SK-N-SH treated with all-trans-retinoic acid at 6 μM for 48 hours (cell line): ENCODE data around the gene CDC25C.

Experiments used
- ATAC-seq: fragments of 200-7000 bp; cut with Tn5 transposase; 3 replicates; pipeline ENCODE4 v1.9.1; 2020; ENCODE audit warnings: mild to moderate bottlenecking, moderate library complexity
- ARNTL ChIP-seq: fragments of 450-650 bp; formaldehyde crosslinking; IDR thresholded peaks from 2 replicates; pipeline ENCODE4 v1.5.0; 2020; ENCODE audit warnings: low read depth, mild to moderate bottlenecking, moderate library complexity, borderline replicate concordance
- BACH2 ChIP-seq: fragments of 250-450 bp; sonication (Bioruptor Pico); IDR thresholded peaks from 2 replicates; pipeline ENCODE4 v1.9.0; 2021; ENCODE audit warnings: mild to moderate bottlenecking, borderline replicate concordance
- CREB5 ChIP-seq: fragments of 250-450 bp; sonication (Bioruptor Pico); IDR thresholded peaks from 2 replicates; pipeline ENCODE4 v1.5.1; 2020; ENCODE audit warnings: low read depth, mild to moderate bottlenecking, moderate library complexity
- CSDC2 ChIP-seq: fragments of 250-450 bp; sonication (Bioruptor Pico); IDR thresholded peaks from 2 replicates; pipeline ENCODE4 v1.5.0; 2020; ENCODE audit warnings: mild to moderate bottlenecking, moderate library complexity
- CSRNP3 ChIP-seq: fragments of 250-450 bp; sonication (Bioruptor Pico); IDR thresholded peaks from 2 replicates; pipeline ENCODE4 v1.5.1; 2021; ENCODE audit warnings: mild to moderate bottlenecking, moderate library complexity
- ESRRG ChIP-seq: fragments of 250-450 bp; sonication (Bioruptor Pico); IDR thresholded peaks from 2 replicates; pipeline ENCODE4 v1.6.1; 2021; ENCODE audit warnings: mild to moderate bottlenecking
- GLIS3 ChIP-seq: fragments of 250-450 bp; sonication (Bioruptor Pico); IDR thresholded peaks from 2 replicates; pipeline ENCODE4 v1.5.0; 2020; ENCODE audit warnings: mild to moderate bottlenecking, moderate library complexity
- OSR1 ChIP-seq: fragments of 250-450 bp; sonication (Bioruptor Pico); IDR thresholded peaks from 2 replicates; pipeline ENCODE4 v1.8.0; 2022; ENCODE audit warnings: moderate library complexity, mild to moderate bottlenecking, inconsistent platforms
- PATZ1 ChIP-seq: fragments of 250-450 bp; sonication (Bioruptor Pico); IDR thresholded peaks from 2 replicates; pipeline ENCODE4 v1.8.0; 2020; ENCODE audit warnings: mild to moderate bottlenecking, moderate library complexity, borderline replicate concordance
- POU6F1 ChIP-seq: fragments of 250-450 bp; sonication (Bioruptor Pico); IDR thresholded peaks from 2 replicates; pipeline ENCODE4 v1.8.0; 2021; ENCODE audit warnings: low read depth, mild to moderate bottlenecking, moderate library complexity, borderline replicate concordance
- PPARA ChIP-seq: fragments of 250-450 bp; sonication (Bioruptor Pico); IDR thresholded peaks from 2 replicates; pipeline ENCODE4 v1.5.0; 2020; ENCODE audit warnings: mild to moderate bottlenecking, borderline replicate concordance
- RARB ChIP-seq: fragments of 250-450 bp; sonication (Bioruptor Pico); IDR thresholded peaks from 2 replicates; pipeline ENCODE4 v1.8.0; 2021; ENCODE audit warnings: mild to moderate bottlenecking, moderate library complexity
- SNAI2 ChIP-seq: fragments of 250-450 bp; sonication (Bioruptor Pico); IDR thresholded peaks from 2 replicates; pipeline ENCODE4 v1.5.0; 2020; ENCODE audit warnings: mild to moderate bottlenecking, moderate library complexity
- TCF4 ChIP-seq: fragments of 250-450 bp; sonication (Bioruptor Pico); IDR thresholded peaks from 2 replicates; pipeline ENCODE4 v1.8.0; 2021; ENCODE audit warnings: mild to moderate bottlenecking, moderate library complexity, borderline replicate concordance
- TOX ChIP-seq: fragments of 250-450 bp; sonication (Bioruptor Pico); IDR thresholded peaks from 2 replicates; pipeline ENCODE4 v1.8.0; 2021; ENCODE audit warnings: mild to moderate bottlenecking, moderate library complexity, borderline replicate concordance
- ZFP3 ChIP-seq: fragments of 250-450 bp; sonication (Bioruptor Pico); IDR thresholded peaks from 2 replicates; pipeline ENCODE4 v1.5.0; 2020; ENCODE audit warnings: mild to moderate bottlenecking, moderate library complexity
- ZFP30 ChIP-seq: fragments of 450-650 bp; formaldehyde crosslinking; IDR thresholded peaks from 2 replicates; pipeline ENCODE4 v1.5.0; 2022; ENCODE audit warnings: mild to moderate bottlenecking, moderate library complexity
- ZNF565 ChIP-seq: fragments of 450-650 bp; formaldehyde crosslinking; conservative IDR thresholded peaks from 2 replicates; pipeline ENCODE4 v1.5.0; 2020; ENCODE audit warnings: low read depth, mild to moderate bottlenecking, moderate library complexity
- ZNF8 ChIP-seq: fragments of 450-650 bp; formaldehyde crosslinking; IDR thresholded peaks from 2 replicates; pipeline ENCODE4 v1.5.0; 2020; ENCODE audit warnings: mild to moderate bottlenecking, moderate library complexity
- TF ChIP-seq, protein P1 (sequence below): fragments of 250-450 bp; sonication (Bioruptor Pico); IDR thresholded peaks from 2 replicates; pipeline ENCODE4 v1.5.0; 2020; ENCODE audit warnings: mild to moderate bottlenecking, moderate library complexity

The CDC25C gene

GRCh38 chr5:138243794-138244193 is 87.8 kb downstream of the CDC25C start:
- ATAC-seq = no peak
- no peak for TF ChIP-seq PATZ1
- TF ChIP-seq ZFP30 (CRISPR knock-in tag) = no peak
- no peak for TF ChIP-seq GLIS3 (CRISPR knock-in tag)
- no peak for TF ChIP-seq RARB (CRISPR knock-in tag)
- TF ChIP-seq ZNF8 (CRISPR knock-in tag) = no peak
- TF ChIP-seq POU6F1 (CRISPR knock-in tag) = no peak
- TF ChIP-seq TOX (CRISPR knock-in tag) = no peak
- TF ChIP-seq CREB5 (CRISPR knock-in tag) = no peak
- no peak for TF ChIP-seq ARNTL (CRISPR knock-in tag)
- no peak for TF ChIP-seq ESRRG (CRISPR knock-in tag)
- no peak for TF ChIP-seq ZNF565 (CRISPR knock-in tag)
- no peak for TF ChIP-seq TCF4 (CRISPR knock-in tag)
- TF ChIP-seq CSRNP3 = no peak
- no peak for TF ChIP-seq PPARA (CRISPR knock-in tag)
- TF ChIP-seq CSDC2 (CRISPR knock-in tag) = no peak
- no peak for TF ChIP-seq BACH2 (CRISPR knock-in tag)
- TF ChIP-seq OSR1 = no peak
- no peak for TF ChIP-seq SNAI2 (CRISPR knock-in tag)
- TF ChIP-seq, all 23 proteins: peak for 0

GRCh38 chr5:138241688-138242571 is 89.7 kb downstream of the CDC25C start:
- ATAC-seq = peak; percentile 80
- no peak for TF ChIP-seq CREB5 (CRISPR knock-in tag)
- no peak for TF ChIP-seq ESRRG (CRISPR knock-in tag)
- TF ChIP-seq ZFP30 (CRISPR knock-in tag) = no peak
- TF ChIP-seq SNAI2 (CRISPR knock-in tag) = no peak
- TF ChIP-seq PATZ1 = no peak
- TF ChIP-seq ARNTL (CRISPR knock-in tag) = no peak
- TF ChIP-seq ZFP3 (CRISPR knock-in tag) = no peak
- no peak for TF ChIP-seq TCF4 (CRISPR knock-in tag)
- TF ChIP-seq RARB (CRISPR knock-in tag) = no peak
- TF ChIP-seq TOX (CRISPR knock-in tag) = no peak
- TF ChIP-seq PPARA (CRISPR knock-in tag) = no peak
- TF ChIP-seq CSRNP3 = no peak
- no peak for TF ChIP-seq OSR1
- TF ChIP-seq ZNF565 (CRISPR knock-in tag) = no peak
- no peak for TF ChIP-seq ZNF8 (CRISPR knock-in tag)
- TF ChIP-seq CSDC2 (CRISPR knock-in tag) = no peak
- no peak for TF ChIP-seq POU6F1 (CRISPR knock-in tag)
- TF ChIP-seq, protein P1, sequence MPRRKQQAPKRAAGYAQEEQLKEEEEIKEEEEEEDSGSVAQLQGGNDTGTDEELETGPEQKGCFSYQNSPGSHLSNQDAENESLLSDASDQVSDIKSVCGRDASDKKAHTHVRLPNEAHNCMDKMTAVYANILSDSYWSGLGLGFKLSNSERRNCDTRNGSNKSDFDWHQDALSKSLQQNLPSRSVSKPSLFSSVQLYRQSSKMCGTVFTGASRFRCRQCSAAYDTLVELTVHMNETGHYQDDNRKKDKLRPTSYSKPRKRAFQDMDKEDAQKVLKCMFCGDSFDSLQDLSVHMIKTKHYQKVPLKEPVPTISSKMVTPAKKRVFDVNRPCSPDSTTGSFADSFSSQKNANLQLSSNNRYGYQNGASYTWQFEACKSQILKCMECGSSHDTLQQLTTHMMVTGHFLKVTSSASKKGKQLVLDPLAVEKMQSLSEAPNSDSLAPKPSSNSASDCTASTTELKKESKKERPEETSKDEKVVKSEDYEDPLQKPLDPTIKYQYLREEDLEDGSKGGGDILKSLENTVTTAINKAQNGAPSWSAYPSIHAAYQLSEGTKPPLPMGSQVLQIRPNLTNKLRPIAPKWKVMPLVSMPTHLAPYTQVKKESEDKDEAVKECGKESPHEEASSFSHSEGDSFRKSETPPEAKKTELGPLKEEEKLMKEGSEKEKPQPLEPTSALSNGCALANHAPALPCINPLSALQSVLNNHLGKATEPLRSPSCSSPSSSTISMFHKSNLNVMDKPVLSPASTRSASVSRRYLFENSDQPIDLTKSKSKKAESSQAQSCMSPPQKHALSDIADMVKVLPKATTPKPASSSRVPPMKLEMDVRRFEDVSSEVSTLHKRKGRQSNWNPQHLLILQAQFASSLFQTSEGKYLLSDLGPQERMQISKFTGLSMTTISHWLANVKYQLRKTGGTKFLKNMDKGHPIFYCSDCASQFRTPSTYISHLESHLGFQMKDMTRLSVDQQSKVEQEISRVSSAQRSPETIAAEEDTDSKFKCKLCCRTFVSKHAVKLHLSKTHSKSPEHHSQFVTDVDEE = no peak
